RCC 7860 (cell line): Measurements from ENCODE around the gene CIAPIN1.
"Not testable (repeated sequence)": the region's sequence is repeated elsewhere in the genome, so short reads cannot be mapped to it uniquely, and the experiment has no call there.

Experiments used
- DNase-seq: peaks from one replicate; pipeline ENCODE4 v3.0.0-alpha.2; 2015; ENCODE audit warnings: low spot score
- FAIRE-seq: peaks from 2 replicates; lab custom pipeline; 2012; peaks lifted over from hg19 to GRCh38; lab: Jason Lieb, UNC

The CIAPIN1 gene

DNA sequence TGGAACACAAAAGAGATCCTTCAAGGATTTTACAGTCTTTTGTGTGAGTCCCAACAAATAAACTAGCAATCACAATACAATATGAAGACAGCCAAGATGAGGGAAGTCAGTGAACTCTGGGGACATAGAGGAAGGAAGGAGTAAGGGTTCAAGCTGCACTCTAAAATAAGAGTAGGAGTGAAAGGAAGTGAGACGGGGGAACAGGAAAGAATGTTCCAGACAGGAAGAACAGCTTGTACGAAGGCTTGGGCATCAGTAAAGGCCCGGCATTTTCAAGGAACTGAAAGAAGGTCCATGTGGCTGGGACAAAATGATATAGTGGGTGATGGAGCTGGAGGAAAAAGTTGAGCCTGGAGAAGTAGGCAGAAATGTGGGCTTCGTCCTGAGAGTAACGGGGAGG lies 38.1 kb downstream of the CIAPIN1 start:
- no peak for FAIRE-seq
- no peak for DNase-seq

GRCh38 chr16:57407521-57408353 lies 39.4 kb downstream of the CIAPIN1 start:
- FAIRE-seq: no peak
- no peak for DNase-seq

DNA sequence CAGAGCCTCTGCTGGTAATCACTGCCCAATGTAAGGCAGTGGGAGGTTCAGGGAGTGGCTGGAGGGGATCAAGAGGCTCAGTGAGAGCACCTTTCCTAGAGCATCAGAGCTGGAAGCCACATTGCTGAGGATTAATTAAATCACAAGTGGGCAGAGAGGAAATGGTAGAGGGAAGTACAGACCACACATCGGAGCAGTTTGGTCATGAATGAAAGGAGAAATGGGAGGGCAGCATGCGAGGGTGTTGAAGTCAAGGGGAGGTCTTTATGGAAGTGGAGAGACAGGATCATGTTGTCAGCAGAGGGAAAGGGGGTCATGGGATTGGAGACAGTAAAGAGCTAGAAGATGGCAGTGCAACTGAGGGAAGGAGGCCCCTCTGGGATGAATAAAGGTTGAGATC lies 40.3 kb downstream of the CIAPIN1 start:
- DNase-seq (no peak), FAIRE-seq (no peak)

GRCh38 chr16:57405097-57405496 lies 42.1 kb downstream of the CIAPIN1 start:
- FAIRE-seq (no peak), DNase-seq (no peak)

GRCh38 chr16:57403965-57404817 lies 43.0 kb downstream of the CIAPIN1 start, which contains the start of gene CCL17:
CCL17 (plus strand) TSS chr16:57404767; CDS start chr16:57413933, 9,166 bp downstream.
- FAIRE-seq: no peak
- DNase-seq: no peak

DNA sequence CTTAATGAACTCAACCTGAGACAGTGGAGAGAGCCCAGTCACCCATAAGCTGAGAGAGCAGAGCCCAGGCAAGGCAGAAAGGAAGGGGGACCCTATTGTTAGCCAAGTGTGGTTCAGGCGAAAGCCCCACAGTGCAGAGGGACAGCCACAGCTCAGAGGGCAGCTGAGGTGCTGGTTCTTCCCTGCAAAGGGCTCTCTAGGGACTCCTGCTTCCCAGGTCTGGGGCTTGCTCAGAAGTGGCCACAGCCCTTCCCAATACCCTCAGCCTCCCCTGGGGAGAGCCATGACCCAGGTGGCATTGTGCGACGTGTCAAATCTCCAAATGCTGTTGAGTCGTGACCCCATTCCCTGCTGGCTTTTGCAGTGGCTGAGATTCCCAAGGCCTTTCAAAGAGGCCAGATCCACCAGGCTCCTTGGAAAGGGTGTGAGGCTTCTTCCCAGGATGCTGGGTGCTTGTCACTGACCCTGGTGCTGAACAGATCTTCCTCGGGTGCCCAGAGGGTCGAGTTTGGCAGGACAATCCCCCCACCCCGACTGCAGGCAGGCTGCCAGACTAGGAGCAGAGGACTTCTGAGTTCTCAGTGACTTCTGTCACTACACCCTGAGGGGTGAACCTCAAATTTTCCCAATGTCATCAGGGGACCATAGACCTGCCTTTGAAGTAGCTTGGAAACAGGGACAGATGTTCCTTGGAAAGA lies 45.1 kb downstream of the CIAPIN1 start:
- DNase-seq: no peak
- no peak for FAIRE-seq

DNA sequence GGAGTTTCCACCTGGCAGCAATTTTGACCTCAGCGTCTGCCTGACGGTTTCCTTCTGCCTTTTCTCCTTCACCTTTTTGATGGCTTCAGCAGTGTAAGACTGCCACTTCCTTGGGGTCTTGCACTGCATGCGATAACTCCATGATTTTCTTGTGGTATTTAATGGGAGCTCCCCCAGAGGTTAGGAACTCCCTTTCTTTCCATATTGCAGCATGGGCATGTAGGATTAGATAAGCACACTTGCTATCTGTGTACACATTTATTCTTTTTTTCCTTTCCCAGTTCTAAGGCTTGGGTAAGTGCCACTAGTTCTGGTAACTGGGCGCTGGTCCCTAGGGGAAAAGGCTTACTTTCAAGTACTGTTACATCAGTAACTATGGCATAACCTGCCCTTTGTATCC lies 49.7 kb downstream of the CIAPIN1 start:
- DNase-seq, FAIRE-seq: not testable (repeated sequence)

DNA sequence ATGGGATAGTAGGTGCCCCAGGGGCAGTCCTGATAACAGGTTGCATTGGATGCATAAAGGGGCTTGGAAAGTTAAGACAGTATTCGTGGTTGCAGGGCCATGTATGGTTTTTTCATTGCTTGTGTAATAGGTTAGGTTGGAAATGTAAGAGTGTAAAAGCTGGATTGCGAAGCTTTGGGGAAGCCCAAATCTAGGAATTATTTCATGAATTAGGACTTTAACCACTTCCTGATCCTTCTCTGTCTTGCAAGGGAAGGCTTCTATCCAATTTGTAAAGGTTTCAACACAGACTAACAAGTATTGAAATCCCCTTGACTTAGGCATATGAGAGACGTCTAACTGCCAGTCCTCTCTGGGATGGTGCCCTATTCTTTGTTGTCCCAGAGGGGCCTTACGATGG lies 50.4 kb downstream of the CIAPIN1 start:
- no peak for DNase-seq
- FAIRE-seq: no peak

DNA sequence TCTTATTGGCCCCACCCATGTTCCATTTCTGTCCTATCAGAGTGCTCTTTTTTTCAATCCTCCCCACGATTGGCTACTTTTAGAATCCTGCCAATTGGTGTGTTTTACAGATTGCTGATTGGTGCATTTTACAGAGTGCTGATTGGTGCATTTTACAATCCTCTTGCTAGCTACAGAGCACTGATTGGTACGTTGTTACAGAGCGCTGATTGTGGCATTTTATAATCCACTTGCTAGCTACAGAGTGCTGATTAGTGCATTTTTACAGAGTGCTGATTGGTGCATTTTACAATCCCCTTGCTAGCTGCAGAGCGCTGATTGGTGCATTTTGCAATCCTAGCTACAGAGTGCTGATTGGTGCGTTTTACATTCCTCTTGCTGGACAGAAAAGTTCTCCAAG lies 52.2 kb downstream of the CIAPIN1 start:
- FAIRE-seq: no peak
- no peak for DNase-seq

DNA sequence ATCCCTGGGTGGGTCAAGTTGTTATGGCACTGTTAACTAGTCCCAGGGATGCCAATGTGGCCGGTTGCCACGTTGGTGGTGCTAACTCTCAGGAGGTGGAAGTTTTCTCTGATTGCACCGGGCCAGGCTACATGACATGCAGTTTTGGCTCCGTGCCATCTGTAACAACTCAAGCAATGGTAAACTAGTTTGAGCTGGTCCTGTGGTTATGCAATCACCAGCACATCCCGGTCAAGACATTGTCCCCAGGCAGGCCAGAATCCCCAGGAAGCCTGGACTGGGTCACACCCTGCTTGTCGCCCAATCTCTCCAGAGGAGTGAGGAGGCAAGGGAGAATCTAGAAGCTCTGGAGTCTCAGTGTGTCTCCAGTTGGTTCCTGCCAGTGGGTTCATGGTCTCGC lies 52.7 kb downstream of the CIAPIN1 start:
- no peak for FAIRE-seq
- DNase-seq: peak; percentile 38

- DNase-seq (no peak), FAIRE-seq (no peak)
These were observed 54.5 kb downstream of the CIAPIN1 start for GRCh38 chr16:57392694-57393093.

DNA sequence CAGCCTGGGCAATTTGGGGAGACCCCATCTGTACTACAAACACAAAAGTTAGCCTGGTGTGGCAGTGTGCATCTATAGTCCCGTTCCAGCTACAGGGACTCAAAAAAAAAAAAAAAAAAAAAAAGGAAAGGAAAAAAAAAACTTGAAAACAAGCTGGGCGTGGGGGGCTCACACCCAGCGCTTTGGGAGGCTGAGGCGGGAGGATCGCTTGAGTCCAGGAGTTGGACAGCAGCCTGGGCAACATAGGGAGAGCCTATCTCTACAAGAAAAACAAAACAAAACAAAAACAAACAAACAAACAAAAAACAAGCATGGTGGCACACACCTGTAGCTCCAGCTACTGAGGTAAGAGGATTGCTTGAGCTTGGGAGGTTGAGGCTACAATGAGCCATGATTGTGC lies 55.5 kb downstream of the CIAPIN1 start:
- no peak for FAIRE-seq

GRCh38 chr16:57391300-57391699 lies 55.9 kb downstream of the CIAPIN1 start:
- no peak for FAIRE-seq

More for the DNA sequence above, 55.5 kb downstream of the CIAPIN1 start:
- DNase-seq: no peak

GRCh38 chr16:57390636-57391295 lies 56.4 kb downstream of the CIAPIN1 start:
- FAIRE-seq (no peak), DNase-seq (no peak)

More at GRCh38 chr16:57391300-57391699, 55.9 kb downstream of the CIAPIN1 start:
- no peak for DNase-seq

DNA sequence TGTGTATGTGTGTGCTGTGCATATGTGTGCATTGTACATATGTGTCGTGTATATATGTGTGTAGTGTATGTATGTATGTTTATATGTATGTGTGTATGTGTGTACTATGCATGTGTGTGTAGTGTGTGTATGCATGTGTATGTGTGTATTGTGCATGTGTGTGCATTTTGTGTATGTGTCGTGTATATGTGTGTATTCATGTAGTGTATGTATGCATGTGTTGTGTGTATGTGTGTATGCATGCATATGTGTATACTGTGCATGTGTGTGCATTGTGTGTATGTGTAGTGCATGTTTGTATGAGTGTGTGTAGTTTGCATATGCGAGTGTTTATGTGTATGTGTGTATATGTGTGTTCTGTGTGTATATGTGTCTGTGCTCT lies 58.1 kb downstream of the CIAPIN1 start:
- FAIRE-seq: no peak
- no peak for DNase-seq

- DNase-seq (no peak), FAIRE-seq (no peak)
These were observed 58.7 kb downstream of the CIAPIN1 start for GRCh38 chr16:57388359-57389086.

DNA sequence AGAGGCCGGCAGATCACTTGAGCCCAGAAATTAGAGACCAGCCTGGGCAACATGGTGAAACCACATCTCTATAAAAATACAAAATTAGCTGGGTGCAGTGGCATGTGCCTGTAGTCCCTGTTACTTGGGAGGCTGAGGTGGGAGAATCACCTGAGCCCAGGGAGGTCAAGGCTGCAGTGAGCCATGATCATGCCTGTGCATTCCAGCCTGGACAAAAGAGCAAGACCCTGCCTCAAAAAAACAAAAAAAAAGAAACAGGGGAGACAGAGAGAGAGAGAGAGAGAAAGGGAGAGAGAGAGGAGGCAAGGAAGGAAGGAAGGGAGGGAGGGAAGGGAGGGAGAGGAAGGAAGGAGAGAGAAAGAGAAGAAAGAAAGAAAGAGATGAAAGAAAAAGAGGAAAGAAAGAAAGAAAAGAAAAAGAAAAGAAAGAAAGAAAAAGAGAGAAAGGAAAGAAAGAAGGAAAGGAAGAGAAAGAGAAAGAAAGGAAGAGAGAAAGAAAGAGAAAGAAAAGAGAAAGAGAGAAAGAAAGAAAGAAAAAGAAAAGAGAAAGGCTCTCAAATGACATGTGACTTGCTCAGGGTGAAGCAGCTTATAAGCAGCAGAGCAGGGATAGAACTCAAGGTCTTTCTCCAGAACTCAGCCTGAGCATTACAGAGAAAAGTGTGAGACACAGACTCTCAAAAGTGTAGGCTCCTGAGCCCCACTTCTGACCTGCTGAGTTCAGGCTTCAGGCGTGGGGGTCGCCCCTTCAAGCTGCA lies 59.4 kb downstream of the CIAPIN1 start:
- no peak for DNase-seq
- FAIRE-seq: no peak

DNA sequence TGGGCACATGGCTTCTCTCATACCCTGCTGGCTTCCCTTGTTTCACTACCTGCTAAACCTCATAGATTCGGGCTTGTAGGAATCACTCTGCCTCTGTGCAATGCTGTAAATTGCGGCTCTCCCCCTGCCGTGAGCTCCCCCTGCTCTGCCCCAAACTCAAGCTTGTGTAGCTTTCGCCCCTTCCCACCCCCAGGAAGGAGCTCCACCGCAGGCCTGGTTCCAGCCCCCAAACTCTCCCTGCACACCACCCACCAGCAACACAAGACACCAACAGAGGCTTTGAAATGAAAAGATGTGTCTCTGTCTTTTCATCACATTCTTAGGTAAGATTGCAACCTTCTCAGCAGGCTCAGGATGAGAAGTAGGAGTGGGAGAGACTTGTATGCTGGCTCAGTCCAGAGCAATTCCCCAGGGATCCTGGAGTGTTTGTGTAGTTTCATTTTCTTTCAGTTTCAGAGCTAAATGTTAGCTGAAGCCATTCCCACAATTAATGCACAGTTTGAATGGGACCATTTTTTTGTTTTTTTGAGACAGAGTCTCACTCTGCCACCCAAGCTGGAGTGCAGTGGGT lies 60.7 kb downstream of the CIAPIN1 start:
- DNase-seq: no peak
- no peak for FAIRE-seq

- DNase-seq (no peak), FAIRE-seq (no peak)
These were observed 62.1 kb downstream of the CIAPIN1 start for GRCh38 chr16:57385083-57385482.
